NCI-H2107 treated with DMSO at 0.1 percent for 48 hours (cell line): ENCODE data around the gene TMCC1.
"Not testable (repeated sequence)": the region's sequence is repeated elsewhere in the genome, so short reads cannot be mapped to it uniquely, and the experiment has no call there.

ENCODE experiments used
- DNase-seq: peaks from one replicate; lab custom pipeline; 2025; ENCODE audit not compliant: unreplicated experiment; lab: John Stamatoyannopoulos, UW

The TMCC1 gene

GRCh38 chr3:129614435-129614834 is 279.1 kb downstream of the TMCC1 start:
- DNase-seq = no peak

- DNase-seq = no peak
Observed at GRCh38 chr3:129613367-129613740, 280.2 kb downstream of the TMCC1 start.

GRCh38 chr3:129612534-129613366 is 280.8 kb downstream of the TMCC1 start:
- DNase-seq = no peak

GRCh38 chr3:129611812-129612533 is 281.5 kb downstream of the TMCC1 start:
- DNase-seq = no peak

GRCh38 chr3:129611446-129611800 is 282.1 kb downstream of the TMCC1 start:
- no peak for DNase-seq

- DNase-seq = not testable (repeated sequence)
Observed at GRCh38 chr3:129610794-129611445, 282.6 kb downstream of the TMCC1 start.

GRCh38 chr3:129610276-129610675 is 283.2 kb downstream of the TMCC1 start:
- no peak for DNase-seq

- no peak for DNase-seq
Observed at GRCh38 chr3:129609591-129610182, 283.8 kb downstream of the TMCC1 start.

- DNase-seq = no peak
Observed at GRCh38 chr3:129608936-129609590, 284.4 kb downstream of the TMCC1 start.

- no peak for DNase-seq
Observed at GRCh38 chr3:129608087-129608935, 285.2 kb downstream of the TMCC1 start.

GRCh38 chr3:129607391-129608068 is 286.0 kb downstream of the TMCC1 start:
- DNase-seq = no peak

- no peak for DNase-seq
Observed at GRCh38 chr3:129606636-129607390, 286.7 kb downstream of the TMCC1 start, which contains the start of gene PLXND1. Gene PLXND1 (minus strand): TSS chr3:129606676. CDS start chr3:129606639, 37 bp downstream.

- DNase-seq = no peak
Observed at GRCh38 chr3:129605922-129606635, 287.4 kb downstream of the TMCC1 start.

GRCh38 chr3:129605203-129605921 is 288.1 kb downstream of the TMCC1 start:
- DNase-seq = peak; percentile 22

- DNase-seq = no peak
Observed at GRCh38 chr3:129604767-129605166, 288.7 kb downstream of the TMCC1 start.

- no peak for DNase-seq
Observed at GRCh38 chr3:129603991-129604749, 289.3 kb downstream of the TMCC1 start.

- no peak for DNase-seq
Observed at GRCh38 chr3:129603561-129603942, 290.0 kb downstream of the TMCC1 start.
